K562 treated with DMSO at 1 percent for 48 hours (cell line): Measurements from ENCODE around the gene RFX6. TPM values are rescaled to one million over a fixed set of nuclear protein-coding genes. Genes with fewer than 3 reads are reported as not detected.

ENCODE experiments used
- total RNA-seq: library from RNA; unstranded; fragments of 300-600 nt; gene quantifications from 2 replicates; pipeline ENCODE4 v1.2.3, GENCODE V29; 2022; ENCODE audit warnings: low replicate concordance; ENCODE audit errors: extremely low read depth

Gene RFX6, protein sequence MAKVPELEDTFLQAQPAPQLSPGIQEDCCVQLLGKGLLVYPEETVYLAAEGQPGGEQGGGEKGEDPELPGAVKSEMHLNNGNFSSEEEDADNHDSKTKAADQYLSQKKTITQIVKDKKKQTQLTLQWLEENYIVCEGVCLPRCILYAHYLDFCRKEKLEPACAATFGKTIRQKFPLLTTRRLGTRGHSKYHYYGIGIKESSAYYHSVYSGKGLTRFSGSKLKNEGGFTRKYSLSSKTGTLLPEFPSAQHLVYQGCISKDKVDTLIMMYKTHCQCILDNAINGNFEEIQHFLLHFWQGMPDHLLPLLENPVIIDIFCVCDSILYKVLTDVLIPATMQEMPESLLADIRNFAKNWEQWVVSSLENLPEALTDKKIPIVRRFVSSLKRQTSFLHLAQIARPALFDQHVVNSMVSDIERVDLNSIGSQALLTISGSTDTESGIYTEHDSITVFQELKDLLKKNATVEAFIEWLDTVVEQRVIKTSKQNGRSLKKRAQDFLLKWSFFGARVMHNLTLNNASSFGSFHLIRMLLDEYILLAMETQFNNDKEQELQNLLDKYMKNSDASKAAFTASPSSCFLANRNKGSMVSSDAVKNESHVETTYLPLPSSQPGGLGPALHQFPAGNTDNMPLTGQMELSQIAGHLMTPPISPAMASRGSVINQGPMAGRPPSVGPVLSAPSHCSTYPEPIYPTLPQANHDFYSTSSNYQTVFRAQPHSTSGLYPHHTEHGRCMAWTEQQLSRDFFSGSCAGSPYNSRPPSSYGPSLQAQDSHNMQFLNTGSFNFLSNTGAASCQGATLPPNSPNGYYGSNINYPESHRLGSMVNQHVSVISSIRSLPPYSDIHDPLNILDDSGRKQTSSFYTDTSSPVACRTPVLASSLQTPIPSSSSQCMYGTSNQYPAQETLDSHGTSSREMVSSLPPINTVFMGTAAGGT
- total RNA-seq: not detected in 2 replicates

DNA sequence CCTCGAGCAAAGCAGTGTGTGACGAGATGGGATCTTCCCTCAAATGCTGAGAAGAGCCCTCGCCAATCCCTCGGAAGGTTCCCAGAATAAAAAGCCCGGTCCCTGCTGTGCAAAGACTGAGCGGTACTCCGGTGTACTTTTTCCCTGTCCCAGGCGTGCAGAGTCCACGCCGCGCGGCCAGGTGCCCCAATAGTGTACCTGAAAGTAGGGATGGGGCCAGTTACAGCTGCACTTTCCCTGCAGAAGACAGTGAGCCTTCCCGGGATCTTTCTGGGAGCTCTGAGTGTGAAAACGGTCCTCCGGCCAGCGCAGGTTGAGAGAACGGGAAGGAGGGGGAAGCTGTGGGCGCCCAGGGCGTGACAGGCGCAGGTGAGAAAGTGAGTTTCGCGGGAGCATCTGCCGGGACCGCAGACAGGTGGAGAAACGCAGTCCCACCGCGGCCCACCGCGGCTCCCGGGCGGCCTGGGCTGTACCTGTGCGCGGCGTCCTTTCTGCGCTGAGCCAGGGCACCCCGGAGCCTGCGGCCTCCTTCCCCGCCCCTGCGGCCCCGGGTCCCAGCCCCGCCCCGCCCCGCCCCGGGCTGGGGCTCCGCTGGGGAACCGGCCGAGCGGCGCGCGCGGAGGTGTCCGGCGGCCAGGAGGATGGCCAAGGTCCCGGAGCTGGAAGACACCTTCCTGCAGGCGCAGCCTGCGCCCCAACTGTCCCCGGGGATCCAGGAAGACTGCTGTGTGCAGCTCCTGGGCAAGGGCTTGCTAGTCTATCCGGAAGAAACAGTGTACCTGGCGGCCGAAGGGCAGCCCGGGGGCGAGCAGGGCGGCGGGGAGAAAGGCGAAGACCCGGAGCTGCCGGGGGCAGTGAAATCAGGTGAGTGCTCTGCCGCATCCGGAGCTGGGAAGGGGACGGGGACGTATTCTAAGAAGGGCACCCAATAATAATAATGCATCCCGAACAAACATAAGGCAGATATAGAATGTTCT, at the start of gene RFX6:
Gene RFX6 (plus strand): TSS at position 608 of the 977 bp plus-strand sequence. CDS start 34 bp downstream, at position 642.

DNA sequence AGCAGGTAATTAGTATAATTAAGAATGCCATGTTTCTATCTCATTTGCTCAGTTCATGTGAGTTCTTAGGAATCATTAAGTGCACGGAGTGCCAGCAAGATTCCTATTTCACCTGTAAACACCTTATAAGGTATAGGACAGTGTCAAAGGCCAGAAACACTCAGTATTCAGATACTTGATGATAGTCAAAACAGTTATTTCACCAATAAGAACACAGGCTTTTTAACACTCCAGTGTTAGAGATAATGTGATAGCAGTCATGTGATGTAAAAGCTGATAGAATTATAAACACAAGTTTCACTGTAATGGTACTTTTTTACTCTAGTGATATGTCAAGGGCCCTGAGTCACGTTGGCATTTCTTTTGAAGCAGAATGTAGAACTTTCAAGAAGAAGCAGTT, 48.1 kb upstream of the RFX6 start, which contains the start of gene GPRC6A:
Gene GPRC6A (minus strand): TSS at position 101 of the 400 bp plus-strand sequence. CDS start 70 bp downstream, at position 31.

Other genes starting within 250 kb of the RFX6 start
- gene ZUP1, start 208.5 kb upstream of the RFX6 start, total RNA-seq: not detected in 2 replicates
- not detected in 2 replicates for gene KPNA5, start 196.0 kb upstream of the RFX6 start, total RNA-seq
- gene FAM162B, start 111.5 kb upstream of the RFX6 start, total RNA-seq: not detected in 2 replicates
- gene GPRC6A, start 48.2 kb upstream of the RFX6 start, total RNA-seq: not detected in 2 replicates